Thyroid gland (tissue), 4 donors: Measurements from ENCODE around the gene CASP10.

Source experiments
- CTCF ChIP-seq, 6 experiments: fragments of 200-600 bp in 3 of 6; fragments of 450-650 bp in 3 of 6; sonication (generic) in 3 of 6; IDR thresholded peaks; one replicate each; pipeline ENCODE4 v1.5.1; 2016 to 2019; ENCODE audit warnings: antibody characterized with exemption in 6 of 6, mild to moderate bottlenecking in 2 of 6, inconsistent platforms in 1 of 6, moderate library complexity in 1 of 6
- POLR2A ChIP-seq, 2 donors: fragments of 450-650 bp; IDR thresholded peaks; one replicate each; pipeline ENCODE4 v1.6.1; 2017; ENCODE audit warnings: antibody characterized with exemption in 2 of 2, mild to moderate bottlenecking in 2 of 2, moderate library complexity in 1 of 2

- no peak for TF ChIP-seq CTCF (IDR thresholded peaks at IDR 0.05)
- TF ChIP-seq POLR2A (IDR thresholded peaks at IDR 0.05) = no peak
Measured at GRCh38 chr2:201196003-201196402, 13.1 kb downstream of the CASP10 start.
